Panc1 (cell line): ENCODE data around the gene MITF.

Experiments used
- CTCF ChIP-seq: fragments of 450-650 bp; IDR thresholded peaks from 2 replicates; pipeline ENCODE4 v1.5.1; 2017; ENCODE audit warnings: mild to moderate bottlenecking
- POLR2AphosphoS5 ChIP-seq: IDR thresholded peaks from 2 replicates; pipeline ENCODE4 v1.6.1; 2012; ENCODE audit warnings: mild to moderate bottlenecking, low read depth, low read length, moderate library complexity
- TF ChIP-seq, protein P1 (sequence below), 2 experiments: IDR thresholded peaks; 2 replicates each; pipeline ENCODE4 v1.6.1; 2011 to 2012; ENCODE audit warnings: low read depth in 2 of 2, control low read depth in 1 of 2, low read length in 1 of 2, mild to moderate bottlenecking in 1 of 2, moderate library complexity in 1 of 2; ENCODE audit not compliant: insufficient read depth in 1 of 2

DNA sequence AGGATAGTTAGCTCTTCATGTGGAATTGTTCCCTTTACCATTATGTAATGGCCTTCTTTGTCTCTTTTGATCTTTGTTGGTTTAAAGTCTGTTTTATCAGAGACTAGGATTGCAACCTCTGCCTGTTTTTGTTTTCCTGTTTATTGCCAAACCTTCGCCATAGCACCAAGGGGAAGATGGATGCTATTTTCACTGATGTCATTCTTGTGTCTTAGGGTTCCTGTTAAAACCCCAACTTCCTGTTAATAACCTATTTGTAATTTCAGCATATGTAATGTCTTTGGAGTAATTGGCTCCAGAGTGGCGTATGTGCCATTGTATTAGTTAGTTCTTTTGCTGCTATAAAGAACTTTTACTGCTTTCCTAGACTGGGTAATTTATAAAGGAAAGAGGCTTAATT lies 271.1 kb downstream of the MITF start:
- TF ChIP-seq CTCF (no peak), POLR2AphosphoS5 (no peak)
- TF ChIP-seq, protein P1, sequence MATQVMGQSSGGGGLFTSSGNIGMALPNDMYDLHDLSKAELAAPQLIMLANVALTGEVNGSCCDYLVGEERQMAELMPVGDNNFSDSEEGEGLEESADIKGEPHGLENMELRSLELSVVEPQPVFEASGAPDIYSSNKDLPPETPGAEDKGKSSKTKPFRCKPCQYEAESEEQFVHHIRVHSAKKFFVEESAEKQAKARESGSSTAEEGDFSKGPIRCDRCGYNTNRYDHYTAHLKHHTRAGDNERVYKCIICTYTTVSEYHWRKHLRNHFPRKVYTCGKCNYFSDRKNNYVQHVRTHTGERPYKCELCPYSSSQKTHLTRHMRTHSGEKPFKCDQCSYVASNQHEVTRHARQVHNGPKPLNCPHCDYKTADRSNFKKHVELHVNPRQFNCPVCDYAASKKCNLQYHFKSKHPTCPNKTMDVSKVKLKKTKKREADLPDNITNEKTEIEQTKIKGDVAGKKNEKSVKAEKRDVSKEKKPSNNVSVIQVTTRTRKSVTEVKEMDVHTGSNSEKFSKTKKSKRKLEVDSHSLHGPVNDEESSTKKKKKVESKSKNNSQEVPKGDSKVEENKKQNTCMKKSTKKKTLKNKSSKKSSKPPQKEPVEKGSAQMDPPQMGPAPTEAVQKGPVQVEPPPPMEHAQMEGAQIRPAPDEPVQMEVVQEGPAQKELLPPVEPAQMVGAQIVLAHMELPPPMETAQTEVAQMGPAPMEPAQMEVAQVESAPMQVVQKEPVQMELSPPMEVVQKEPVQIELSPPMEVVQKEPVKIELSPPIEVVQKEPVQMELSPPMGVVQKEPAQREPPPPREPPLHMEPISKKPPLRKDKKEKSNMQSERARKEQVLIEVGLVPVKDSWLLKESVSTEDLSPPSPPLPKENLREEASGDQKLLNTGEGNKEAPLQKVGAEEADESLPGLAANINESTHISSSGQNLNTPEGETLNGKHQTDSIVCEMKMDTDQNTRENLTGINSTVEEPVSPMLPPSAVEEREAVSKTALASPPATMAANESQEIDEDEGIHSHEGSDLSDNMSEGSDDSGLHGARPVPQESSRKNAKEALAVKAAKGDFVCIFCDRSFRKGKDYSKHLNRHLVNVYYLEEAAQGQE (IDR thresholded peaks at IDR 0.05; ENCODE audit: insufficient read depth in 1 of 2, low read depth in 2 of 2, low read length in 1 of 2): no peak
